DND-41 (cell line): ENCODE results near the gene RBMX.
A peak's percentile ranks its signal among the peaks of the same experiment; 100 is the strongest.
"Not testable (repeated sequence)": the region's sequence is repeated elsewhere in the genome, so short reads cannot be mapped to it uniquely, and the experiment has no call there.

ENCODE experiments used
- ATAC-seq: fragments of 200-7000 bp; cut with Tn5 transposase; 3 replicates; pipeline ENCODE4 v1.9.1; 2021; ENCODE audit warnings: low read depth; ENCODE audit not compliant: insufficient read depth
- DNase-seq: peaks from one replicate; pipeline ENCODE4 v3.0.0-alpha.2; 2020
- H2AFZ ChIP-seq: 2 replicates; pipeline ENCODE4 v1.6.0; 2012; ENCODE audit warnings: low read depth, low read length
- H3K27ac ChIP-seq: 2 replicates; pipeline ENCODE4 v1.5.1; 2012; ENCODE audit warnings: low read length, inconsistent platforms
- H3K27me3 ChIP-seq: fragments of 200-600 bp; sonication (generic); 2 replicates; pipeline ENCODE4 v1.6.0; 2012; ENCODE audit warnings: low read length, mild to moderate bottlenecking, inconsistent platforms; ENCODE audit not compliant: insufficient read depth, poor library complexity
- H3K36me3 ChIP-seq: 2 replicates; pipeline ENCODE4 v1.5.1; 2012; ENCODE audit warnings: low read length, inconsistent platforms; ENCODE audit not compliant: insufficient read depth
- H3K4me1 ChIP-seq: 2 replicates; pipeline ENCODE4 v1.5.1; 2012; ENCODE audit warnings: mild to moderate bottlenecking, low read length; ENCODE audit not compliant: insufficient read depth
- H3K4me2 ChIP-seq: 2 replicates; pipeline ENCODE4 v1.6.0; 2012; ENCODE audit warnings: mild to moderate bottlenecking, moderate library complexity, low read length, inconsistent platforms; ENCODE audit not compliant: insufficient read depth
- H3K4me3 ChIP-seq, 2 experiments: fragments of 200-600 bp in 1 of 2; shearing (Covaris generic) in 1 of 2; 2 replicates each; pipeline ENCODE4 v1.5.1; 2012 to 2016; ENCODE audit warnings: inconsistent platforms in 2 of 2, low read length in 2 of 2, mild to moderate bottlenecking in 2 of 2, low read depth in 1 of 2, moderate library complexity in 1 of 2
- H3K79me2 ChIP-seq: 2 replicates; pipeline ENCODE4 v1.6.0; 2012; ENCODE audit warnings: low read length, inconsistent platforms; ENCODE audit not compliant: insufficient read depth
- H3K9ac ChIP-seq: 2 replicates; pipeline ENCODE4 v1.6.0; 2012; ENCODE audit warnings: low read depth, mild to moderate bottlenecking, inconsistent platforms, low read length, moderate library complexity
- H3K9me3 ChIP-seq: 2 replicates; pipeline ENCODE4 v1.5.1; 2012; ENCODE audit warnings: low read length, moderate library complexity, mild to moderate bottlenecking, inconsistent platforms; ENCODE audit not compliant: insufficient read depth, severe bottlenecking
- H4K20me1 ChIP-seq: 2 replicates; pipeline ENCODE4 v1.6.0; 2012; ENCODE audit warnings: low read length; ENCODE audit not compliant: insufficient read depth
- EZH2 ChIP-seq: IDR thresholded peaks from 3 replicates; pipeline ENCODE4 v1.6.1; 2012; ENCODE audit warnings: borderline replicate concordance, low read depth, mild to moderate bottlenecking, moderate library complexity, low read length, inconsistent platforms; ENCODE audit not compliant: severe bottlenecking
- TF ChIP-seq, protein P1 (sequence below): IDR thresholded peaks from 2 replicates; pipeline ENCODE4 v1.5.1; 2012; ENCODE audit warnings: borderline replicate concordance, low read length, moderate library complexity, mild to moderate bottlenecking; ENCODE audit not compliant: poor library complexity, severe bottlenecking; ENCODE audit errors: extremely low read depth

RBMX gene

DNA sequence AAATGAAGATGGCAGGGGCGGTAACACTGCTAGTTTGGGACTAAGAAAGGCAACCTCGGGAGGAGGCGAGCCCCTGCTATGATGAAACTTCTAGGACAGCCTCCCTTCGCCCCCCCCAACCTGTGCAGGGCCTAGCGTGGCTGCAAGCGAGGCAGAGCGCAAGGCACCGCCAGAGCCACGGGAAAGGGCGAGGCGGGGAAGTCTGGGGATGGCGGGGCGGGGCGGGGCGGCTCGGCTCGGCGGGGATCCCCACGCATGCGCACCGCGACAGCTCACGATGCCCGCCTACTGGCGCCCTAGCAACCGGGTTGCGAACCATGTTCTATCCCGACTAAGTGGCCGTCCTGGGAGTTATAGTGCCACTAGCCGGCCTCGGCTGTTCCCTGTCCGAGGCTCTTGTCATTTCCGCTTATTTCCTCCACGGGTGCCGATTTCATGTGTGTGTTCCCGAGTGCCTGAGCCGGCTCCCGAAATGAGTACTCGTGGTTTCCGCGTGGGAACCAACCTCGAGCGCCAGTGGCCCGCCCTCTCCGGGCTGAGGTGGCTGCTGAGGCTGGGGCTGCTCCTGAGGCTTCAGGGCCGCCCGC, 28.7 kb upstream of the RBMX start:
- Histone ChIP-seq H3K79me2 (no peaks in the 10 kb centered on the region; the same call in 1 of the 2 replicates), H3K9me3 (no peaks in the 10 kb centered on the region), H3K4me3 (peak overlapping the region; percentile 51 to 84; a peak in 3 of 4 replicates), H3K4me1 (peaks cover 25% of the 10 kb centered on the region), H4K20me1 (no peaks in the 10 kb centered on the region), H3K9ac (peak overlapping the region; percentile 69), H2AFZ (peak overlapping the region; percentile 90), H3K36me3 (no peaks in the 10 kb centered on the region), H3K4me2 (peak overlapping the region; percentile 85), H3K27me3 (no peaks in the 10 kb centered on the region), H3K27ac (peak overlapping the region; percentile 78)
- TF ChIP-seq, protein P1, sequence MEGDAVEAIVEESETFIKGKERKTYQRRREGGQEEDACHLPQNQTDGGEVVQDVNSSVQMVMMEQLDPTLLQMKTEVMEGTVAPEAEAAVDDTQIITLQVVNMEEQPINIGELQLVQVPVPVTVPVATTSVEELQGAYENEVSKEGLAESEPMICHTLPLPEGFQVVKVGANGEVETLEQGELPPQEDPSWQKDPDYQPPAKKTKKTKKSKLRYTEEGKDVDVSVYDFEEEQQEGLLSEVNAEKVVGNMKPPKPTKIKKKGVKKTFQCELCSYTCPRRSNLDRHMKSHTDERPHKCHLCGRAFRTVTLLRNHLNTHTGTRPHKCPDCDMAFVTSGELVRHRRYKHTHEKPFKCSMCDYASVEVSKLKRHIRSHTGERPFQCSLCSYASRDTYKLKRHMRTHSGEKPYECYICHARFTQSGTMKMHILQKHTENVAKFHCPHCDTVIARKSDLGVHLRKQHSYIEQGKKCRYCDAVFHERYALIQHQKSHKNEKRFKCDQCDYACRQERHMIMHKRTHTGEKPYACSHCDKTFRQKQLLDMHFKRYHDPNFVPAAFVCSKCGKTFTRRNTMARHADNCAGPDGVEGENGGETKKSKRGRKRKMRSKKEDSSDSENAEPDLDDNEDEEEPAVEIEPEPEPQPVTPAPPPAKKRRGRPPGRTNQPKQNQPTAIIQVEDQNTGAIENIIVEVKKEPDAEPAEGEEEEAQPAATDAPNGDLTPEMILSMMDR: no peak
- no peak for TF ChIP-seq EZH2
- peak; percentile 69 for ATAC-seq
- DNase-seq: peak; percentile 82

- H2AFZ ChIP-seq: no peak overlapping the region
- no peak overlapping the region for H3K27ac ChIP-seq
- no peak overlapping the region for H3K4me3 ChIP-seq
- no peaks in the 10 kb centered on the region for H4K20me1 ChIP-seq
- peaks cover 25% of the 10 kb centered on the region for H3K4me1 ChIP-seq
- no peaks in the 10 kb centered on the region for H3K36me3 ChIP-seq
- H3K27me3 ChIP-seq: no peaks in the 10 kb centered on the region
- DNase-seq: no peak
- no peaks in the 10 kb centered on the region; the same call in 1 of the 2 replicates for H3K79me2 ChIP-seq
- ATAC-seq: no peak
- H3K9me3 ChIP-seq: no peaks in the 10 kb centered on the region
- TF ChIP-seq EZH2: no peak
- TF ChIP-seq, protein P1: no peak
- H3K9ac ChIP-seq: no peak overlapping the region
- no peak overlapping the region for H3K4me2 ChIP-seq
Measured at GRCh38 chrX:136907621-136908020, 27.1 kb upstream of the RBMX start.

DNA sequence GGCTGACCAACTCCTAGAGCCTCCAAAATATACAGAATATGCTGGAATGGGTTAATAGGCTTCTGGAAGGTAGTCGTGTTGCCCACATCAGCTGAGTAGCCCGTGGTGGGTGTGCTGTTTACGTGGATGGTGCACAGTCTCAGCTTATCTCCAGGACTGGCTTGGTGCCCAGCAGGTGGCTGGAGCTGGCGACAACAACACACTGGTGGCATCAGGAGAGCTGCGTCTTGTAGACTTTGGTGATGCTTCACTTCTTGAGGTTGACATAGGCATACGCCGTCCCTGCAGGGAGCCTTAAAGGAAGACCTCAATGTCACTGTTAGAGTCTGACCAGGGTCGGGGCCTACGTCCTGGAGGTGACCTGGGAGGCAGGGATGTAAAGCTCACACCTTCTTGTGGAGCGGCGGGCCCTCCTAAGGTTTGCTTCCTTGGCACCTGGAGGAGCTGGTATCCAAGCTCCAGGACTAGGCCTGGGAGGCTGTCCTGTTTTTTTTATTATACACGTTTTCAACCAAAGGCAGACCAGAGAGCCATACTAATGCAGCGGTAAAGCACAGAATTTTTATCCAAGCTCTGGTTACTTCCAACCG, 26.5 kb upstream of the RBMX start:
- Histone ChIP-seq H3K9ac (no peak overlapping the region), H3K4me1 (peaks cover 23% of the 10 kb centered on the region), H2AFZ (no peak overlapping the region)

DNA sequence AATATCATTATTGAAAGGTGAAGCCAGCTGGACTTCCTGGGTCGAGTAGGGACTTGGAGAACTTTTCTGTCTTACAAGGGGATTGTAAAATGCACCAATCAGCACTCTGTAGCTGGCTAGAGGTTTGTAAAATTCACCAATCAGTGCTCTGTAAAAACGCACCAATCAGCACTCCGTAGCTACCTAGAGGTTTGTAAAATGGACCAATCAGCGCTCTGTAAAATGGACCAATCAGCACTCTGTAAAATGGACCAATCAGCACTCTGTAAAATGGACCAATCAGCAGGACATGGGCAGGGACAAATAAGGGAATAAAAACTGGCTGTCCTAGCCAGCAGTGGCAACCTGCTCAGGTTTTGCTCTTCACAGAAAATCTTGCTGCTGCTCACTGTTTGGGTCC, 23.5 kb upstream of the RBMX start:
- H3K79me2 ChIP-seq, H2AFZ ChIP-seq, H3K27me3 ChIP-seq, H3K4me3 ChIP-seq, ATAC-seq, H3K4me1 ChIP-seq, H3K36me3 ChIP-seq, H3K4me2 ChIP-seq, H3K27ac ChIP-seq, H3K9me3 ChIP-seq, H3K9ac ChIP-seq, H4K20me1 ChIP-seq, DNase-seq: not testable (repeated sequence)

More for the DNA sequence above, 26.5 kb upstream of the RBMX start:
- H3K36me3 ChIP-seq: no peaks in the 10 kb centered on the region
- ATAC-seq: no peak
- no peaks in the 10 kb centered on the region for H4K20me1 ChIP-seq
- no peaks in the 10 kb centered on the region for H3K9me3 ChIP-seq
- H3K4me2 ChIP-seq: no peak overlapping the region
- no peak for TF ChIP-seq EZH2
- TF ChIP-seq, protein P1: no peak
- no peak overlapping the region for H3K4me3 ChIP-seq
- DNase-seq: no peak
- H3K79me2 ChIP-seq: no peaks in the 10 kb centered on the region; the same call in 1 of the 2 replicates
- H3K27me3 ChIP-seq: no peaks in the 10 kb centered on the region
- H3K27ac ChIP-seq: no peak overlapping the region

DNA sequence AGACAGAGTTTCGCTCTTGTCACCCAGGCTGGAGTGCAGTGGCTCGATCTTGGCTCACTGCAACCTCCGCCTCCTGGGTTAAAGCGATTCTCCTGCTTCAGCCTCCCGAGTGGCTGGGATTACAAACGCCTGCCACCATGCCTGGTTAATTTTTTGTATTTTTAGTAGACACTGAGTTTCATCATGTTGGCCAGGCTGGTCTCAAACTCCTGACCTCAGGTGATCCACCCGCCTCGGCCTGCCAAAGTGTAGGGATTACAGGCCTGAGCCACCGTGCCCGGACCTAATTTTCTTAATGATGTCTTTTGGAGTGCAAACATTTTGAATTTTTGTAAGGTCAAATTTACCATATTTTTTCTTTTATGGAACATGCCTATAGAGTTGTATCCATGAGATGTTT, 19.5 kb upstream of the RBMX start:
- not testable (repeated sequence) for H3K27me3 ChIP-seq, H3K4me1 ChIP-seq, H3K9me3 ChIP-seq, H3K9ac ChIP-seq, H3K4me3 ChIP-seq, H2AFZ ChIP-seq, H4K20me1 ChIP-seq, H3K36me3 ChIP-seq, H3K4me2 ChIP-seq, DNase-seq, ATAC-seq, H3K27ac ChIP-seq, H3K79me2 ChIP-seq
